Panc1 (cell line): Measurements from ENCODE around the gene LHPP. TPM values are rescaled to one million over a fixed set of nuclear protein-coding genes. Genes with fewer than 3 reads are reported as not detected.
"Not testable (repeated sequence)": the region's sequence is repeated elsewhere in the genome, so short reads cannot be mapped to it uniquely, and the experiment has no call there.

Experiments used
- ATAC-seq: fragments of 200-7000 bp; cut with Tn5 transposase; 2 replicates; pipeline ENCODE4 v1.9.1; 2020; ENCODE audit warnings: mild to moderate bottlenecking, moderate library complexity
- BruUV-seq: library from RNA; stranded (reverse); fragments of 400-500 nt; replicated peaks from 2 replicates; lab custom pipeline; 2021; lab: Mats Ljungman, UMichigan
- CTCF ChIA-PET: fragments of 300-600 bp; sonication (Branson Sonifier 250); formaldehyde crosslinking; loops from one replicate; lab custom pipeline; 2022; ENCODE audit warnings: antibody characterized with exemption; lab: Charles Lee
- POLR2A ChIA-PET: fragments of 300-600 bp; sonication (Branson Sonifier 250); formaldehyde crosslinking; loops from one replicate; lab custom pipeline; 2022; ENCODE audit warnings: antibody characterized with exemption; lab: Charles Lee
- DNase-seq: peaks from one replicate; pipeline ENCODE4 v3.0.0-alpha.2; 2010; ENCODE audit warnings: low read depth, low spot score
- H3K27ac ChIP-seq: 2 replicates; pipeline ENCODE4 v1.5.1; 2011; ENCODE audit warnings: mild to moderate bottlenecking, low read length, inconsistent platforms
- H3K27me3 ChIP-seq: fragments of 200-500 bp; sonication (Bioruptor generic); 2 replicates; pipeline ENCODE4 v1.6.0; 2014; ENCODE audit warnings: low read length, inconsistent platforms; ENCODE audit not compliant: control insufficient read depth, insufficient read depth
- H3K36me3 ChIP-seq: fragments of 200-500 bp; sonication (Bioruptor generic); 2 replicates; pipeline ENCODE4 v1.5.1; 2014; ENCODE audit warnings: inconsistent platforms, mild to moderate bottlenecking, low read length, moderate library complexity; ENCODE audit not compliant: control insufficient read depth, insufficient read depth
- H3K4me1 ChIP-seq: 2 replicates; pipeline ENCODE4 v1.5.1; 2011; ENCODE audit warnings: inconsistent platforms, mild to moderate bottlenecking, low read length, moderate library complexity; ENCODE audit not compliant: control insufficient read depth, insufficient read depth
- H3K4me3 ChIP-seq, 2 experiments: 2 replicates each; pipeline ENCODE4 v1.5.1; 2011 to 2012; ENCODE audit warnings: low read depth in 2 of 2, low read length in 2 of 2, mild to moderate bottlenecking in 2 of 2, inconsistent platforms in 1 of 2, moderate library complexity in 1 of 2
- H3K9me3 ChIP-seq: fragments of 200-500 bp; sonication (Bioruptor generic); 2 replicates; pipeline ENCODE4 v1.5.1; 2014; ENCODE audit warnings: low read depth, mild to moderate bottlenecking, inconsistent platforms, low read length, moderate library complexity; ENCODE audit not compliant: control insufficient read depth, insufficient read depth
- POLR2AphosphoS5 ChIP-seq: IDR thresholded peaks from 2 replicates; pipeline ENCODE4 v1.6.1; 2012; ENCODE audit warnings: mild to moderate bottlenecking, low read depth, low read length, moderate library complexity
- SIN3A ChIP-seq: IDR thresholded peaks from 2 replicates; pipeline ENCODE4 v1.6.1; 2012; ENCODE audit warnings: low read depth, mild to moderate bottlenecking, low read length, moderate library complexity, borderline replicate concordance; ENCODE audit not compliant: insufficient read depth
- TCF7L2 ChIP-seq: IDR thresholded peaks from 2 replicates; pipeline ENCODE4 v1.6.1; 2011; ENCODE audit warnings: mild to moderate bottlenecking, low read depth, low read length, inconsistent platforms
- in situ Hi-C: cut with HindIII; loops from 2 replicates; pipeline ENCODE4 v1.10.0; 2016; ENCODE audit warnings: low sequenced_read_pairs, low pct_unique_long_range_greater_than_20kb
- intact Hi-C: fragments of 100-400 bp; cut with micrococcal nuclease; formaldehyde crosslinking; loops from one replicate; pipeline ENCODE4 v1.10.0; 2022; ENCODE audit not compliant: unreplicated experiment
- total RNA-seq: library from RNA; stranded (reverse); gene quantifications from one replicate; pipeline ENCODE4 v1.2.1, GENCODE V29; 2021; ENCODE audit not compliant: unreplicated experiment
- TF ChIP-seq, protein P1 (sequence below), 2 experiments: IDR thresholded peaks; 2 replicates each; pipeline ENCODE4 v1.6.1; 2011 to 2012; ENCODE audit warnings: low read depth in 2 of 2, control low read depth in 1 of 2, low read length in 1 of 2, mild to moderate bottlenecking in 1 of 2, moderate library complexity in 1 of 2; ENCODE audit not compliant: insufficient read depth in 1 of 2
- TF ChIP-seq, protein P2 (sequence below): fragments of 450-650 bp; IDR thresholded peaks from 2 replicates; pipeline ENCODE4 v1.5.1; 2017; ENCODE audit warnings: mild to moderate bottlenecking

The LHPP gene
- total RNA-seq, 1 experiment from 2014 or later, result 15.0 TPM

DNA sequence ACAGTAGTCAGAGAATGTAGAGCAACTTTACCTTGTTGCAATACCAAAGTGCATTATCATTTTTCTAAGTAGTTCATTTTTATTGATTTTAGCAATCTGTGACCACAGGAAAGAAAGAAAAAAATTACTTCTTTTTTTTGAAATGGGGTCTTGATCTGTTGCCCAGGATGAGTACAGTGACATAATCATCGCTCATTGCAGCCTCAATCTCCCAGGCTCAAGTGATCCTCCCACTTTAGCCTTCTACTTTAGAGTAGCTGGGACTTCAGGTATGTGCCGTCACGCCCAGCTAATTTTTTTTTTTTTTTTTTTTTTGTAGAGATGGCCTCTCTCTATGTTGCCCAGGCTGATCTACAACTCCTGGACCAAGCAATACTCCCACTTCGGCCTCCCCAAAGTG lies 31.5 kb upstream of the LHPP start:
- CTCF ChIA-PET, result no interaction called here
- no peak for ATAC-seq
- Histone ChIP-seq H3K4me1 (no peaks in the 10 kb centered on the region), H3K9me3 (no peaks in the 10 kb centered on the region), H3K27ac (no peak overlapping the region), H3K36me3 (no peaks in the 10 kb centered on the region), H3K27me3 (no peaks in the 10 kb centered on the region; the same call in 1 of the 2 replicates), H3K4me3 (no peak overlapping the region)
- POLR2A ChIA-PET, result no interaction called here
- BruUV-seq, result no TSS peak
- intact Hi-C loops (no loop called here), in situ Hi-C loops (no loop called here)
- TF ChIP-seq SIN3A, result no peak
- TF ChIP-seq POLR2AphosphoS5, result no peak
- TF ChIP-seq TCF7L2, result no peak
- TF ChIP-seq, protein P1, sequence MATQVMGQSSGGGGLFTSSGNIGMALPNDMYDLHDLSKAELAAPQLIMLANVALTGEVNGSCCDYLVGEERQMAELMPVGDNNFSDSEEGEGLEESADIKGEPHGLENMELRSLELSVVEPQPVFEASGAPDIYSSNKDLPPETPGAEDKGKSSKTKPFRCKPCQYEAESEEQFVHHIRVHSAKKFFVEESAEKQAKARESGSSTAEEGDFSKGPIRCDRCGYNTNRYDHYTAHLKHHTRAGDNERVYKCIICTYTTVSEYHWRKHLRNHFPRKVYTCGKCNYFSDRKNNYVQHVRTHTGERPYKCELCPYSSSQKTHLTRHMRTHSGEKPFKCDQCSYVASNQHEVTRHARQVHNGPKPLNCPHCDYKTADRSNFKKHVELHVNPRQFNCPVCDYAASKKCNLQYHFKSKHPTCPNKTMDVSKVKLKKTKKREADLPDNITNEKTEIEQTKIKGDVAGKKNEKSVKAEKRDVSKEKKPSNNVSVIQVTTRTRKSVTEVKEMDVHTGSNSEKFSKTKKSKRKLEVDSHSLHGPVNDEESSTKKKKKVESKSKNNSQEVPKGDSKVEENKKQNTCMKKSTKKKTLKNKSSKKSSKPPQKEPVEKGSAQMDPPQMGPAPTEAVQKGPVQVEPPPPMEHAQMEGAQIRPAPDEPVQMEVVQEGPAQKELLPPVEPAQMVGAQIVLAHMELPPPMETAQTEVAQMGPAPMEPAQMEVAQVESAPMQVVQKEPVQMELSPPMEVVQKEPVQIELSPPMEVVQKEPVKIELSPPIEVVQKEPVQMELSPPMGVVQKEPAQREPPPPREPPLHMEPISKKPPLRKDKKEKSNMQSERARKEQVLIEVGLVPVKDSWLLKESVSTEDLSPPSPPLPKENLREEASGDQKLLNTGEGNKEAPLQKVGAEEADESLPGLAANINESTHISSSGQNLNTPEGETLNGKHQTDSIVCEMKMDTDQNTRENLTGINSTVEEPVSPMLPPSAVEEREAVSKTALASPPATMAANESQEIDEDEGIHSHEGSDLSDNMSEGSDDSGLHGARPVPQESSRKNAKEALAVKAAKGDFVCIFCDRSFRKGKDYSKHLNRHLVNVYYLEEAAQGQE (IDR thresholded peaks at IDR 0.05; ENCODE audit: insufficient read depth in 1 of 2, low read depth in 2 of 2, low read length in 1 of 2), result no peak
- TF ChIP-seq, protein P2, sequence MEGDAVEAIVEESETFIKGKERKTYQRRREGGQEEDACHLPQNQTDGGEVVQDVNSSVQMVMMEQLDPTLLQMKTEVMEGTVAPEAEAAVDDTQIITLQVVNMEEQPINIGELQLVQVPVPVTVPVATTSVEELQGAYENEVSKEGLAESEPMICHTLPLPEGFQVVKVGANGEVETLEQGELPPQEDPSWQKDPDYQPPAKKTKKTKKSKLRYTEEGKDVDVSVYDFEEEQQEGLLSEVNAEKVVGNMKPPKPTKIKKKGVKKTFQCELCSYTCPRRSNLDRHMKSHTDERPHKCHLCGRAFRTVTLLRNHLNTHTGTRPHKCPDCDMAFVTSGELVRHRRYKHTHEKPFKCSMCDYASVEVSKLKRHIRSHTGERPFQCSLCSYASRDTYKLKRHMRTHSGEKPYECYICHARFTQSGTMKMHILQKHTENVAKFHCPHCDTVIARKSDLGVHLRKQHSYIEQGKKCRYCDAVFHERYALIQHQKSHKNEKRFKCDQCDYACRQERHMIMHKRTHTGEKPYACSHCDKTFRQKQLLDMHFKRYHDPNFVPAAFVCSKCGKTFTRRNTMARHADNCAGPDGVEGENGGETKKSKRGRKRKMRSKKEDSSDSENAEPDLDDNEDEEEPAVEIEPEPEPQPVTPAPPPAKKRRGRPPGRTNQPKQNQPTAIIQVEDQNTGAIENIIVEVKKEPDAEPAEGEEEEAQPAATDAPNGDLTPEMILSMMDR, result no peak
- no peak for DNase-seq

DNA sequence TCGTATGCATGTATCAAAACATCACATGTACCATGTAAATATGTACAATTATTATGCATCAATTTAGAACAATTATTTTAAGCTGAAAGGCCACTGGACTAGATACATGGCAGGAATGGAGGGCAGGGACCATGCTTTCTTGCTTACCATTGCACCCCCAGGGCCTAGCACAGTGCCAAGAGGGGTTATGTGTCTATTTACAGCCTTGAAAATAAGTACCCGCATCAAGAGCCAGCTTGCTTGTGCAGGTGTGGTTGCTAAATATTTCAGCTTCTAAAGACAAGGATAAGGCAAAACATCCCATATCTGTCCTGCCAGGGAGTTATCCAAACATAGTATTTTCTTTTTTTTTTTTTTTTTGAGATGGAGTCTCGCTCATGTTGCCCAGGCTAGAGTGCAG lies 28.2 kb upstream of the LHPP start:
- no peaks in the 10 kb centered on the region for H3K36me3 ChIP-seq
- CTCF ChIA-PET, result interaction anchor here (0.7 kb wide), 1 partner anchor 304 kb away, joined by 4 read pairs; no protein-coding TSS in a partner anchor
- no peaks in the 10 kb centered on the region for H3K27me3 ChIP-seq
- no peak overlapping the region for H3K4me3 ChIP-seq
- intact Hi-C loops (no loop called here), in situ Hi-C loops (no loop called here)
- H3K9me3 ChIP-seq, result no peaks in the 10 kb centered on the region
- no peaks in the 10 kb centered on the region for H3K4me1 ChIP-seq
- BruUV-seq, result no TSS peak
- TF ChIP-seq, protein P1 (IDR thresholded peaks at IDR 0.05; ENCODE audit: insufficient read depth in 1 of 2, low read depth in 2 of 2, low read length in 1 of 2), result no peak
- TF ChIP-seq SIN3A (no peak), TCF7L2 (no peak), POLR2AphosphoS5 (no peak)
- TF ChIP-seq, protein P2, result no peak
- no peak overlapping the region for H3K27ac ChIP-seq
- POLR2A ChIA-PET, result interaction anchor here (0.6 to 0.7 kb wide), 2 partner anchors 9 to 715 kb away, joined by 4 to 6 read pairs; no protein-coding TSS in a partner anchor
- no peak for ATAC-seq
- DNase-seq, result no peak

DNA sequence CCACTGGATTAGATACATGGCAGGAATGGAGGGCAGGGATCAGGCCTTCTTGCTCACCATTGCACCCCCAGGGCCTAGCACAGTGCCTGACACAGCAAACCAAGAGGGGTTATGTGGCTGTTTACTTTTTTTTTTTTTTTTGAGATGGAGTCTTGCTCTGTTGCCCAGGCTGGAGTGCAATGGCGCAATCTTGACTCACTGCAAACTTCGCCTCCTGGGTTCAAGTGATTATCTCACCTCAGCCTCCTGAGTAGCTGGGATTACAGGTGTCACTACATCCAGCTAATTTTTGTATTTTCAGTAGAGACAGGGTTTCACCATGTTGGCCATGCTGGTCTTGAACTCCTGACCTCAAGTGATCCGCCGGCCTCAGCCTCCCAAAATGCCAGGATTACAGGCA lies 25.9 kb upstream of the LHPP start:
- ATAC-seq, in situ Hi-C loops: not testable (repeated sequence)

More for the DNA sequence above, 25.9 kb upstream of the LHPP start:
- H3K27me3 ChIP-seq, POLR2A ChIA-PET, H3K27ac ChIP-seq, CTCF ChIA-PET, H3K36me3 ChIP-seq, H3K9me3 ChIP-seq, intact Hi-C loops, H3K4me1 ChIP-seq, BruUV-seq, H3K4me3 ChIP-seq, DNase-seq: not testable (repeated sequence)
